Smooth muscle cell (in vitro differentiated cells): ENCODE data around the gene PLEKHA3. TPM values are rescaled to one million over a fixed set of nuclear protein-coding genes. Genes with fewer than 3 reads are reported as not detected.

Experiments used
- DNase-seq: peaks from one replicate; lab custom pipeline; 2025; ENCODE audit not compliant: unreplicated experiment; lab: John Stamatoyannopoulos, UW
- H2AFZ ChIP-seq: fragments of 200-600 bp; sonication (generic); 2 replicates; pipeline ENCODE4 v1.6.0; 2016; ENCODE audit warnings: antibody characterized with exemption, low read depth, mild to moderate bottlenecking
- H3F3A ChIP-seq: fragments of 200-600 bp; sonication (generic); 2 replicates; pipeline ENCODE4 v1.6.0; 2017; ENCODE audit warnings: antibody characterized with exemption, low read depth
- H3K27ac ChIP-seq: fragments of 200-600 bp; sonication (generic); 2 replicates; pipeline ENCODE4 v1.5.1; 2016; ENCODE audit warnings: low read depth, mild to moderate bottlenecking
- H3K27me3 ChIP-seq: fragments of 200-600 bp; sonication (generic); 2 replicates; pipeline ENCODE4 v1.6.1; 2016; ENCODE audit warnings: low read depth, mild to moderate bottlenecking
- H3K36me3 ChIP-seq: fragments of 200-600 bp; sonication (generic); 2 replicates; pipeline ENCODE4 v1.5.1; 2016; ENCODE audit warnings: low read depth
- H3K4me1 ChIP-seq: fragments of 200-600 bp; sonication (generic); 2 replicates; pipeline ENCODE4 v1.5.1; 2016; ENCODE audit warnings: low read depth
- H3K4me2 ChIP-seq: fragments of 200-600 bp; sonication (generic); 2 replicates; pipeline ENCODE4 v1.6.0; 2016; ENCODE audit warnings: mild to moderate bottlenecking
- H3K4me3 ChIP-seq: fragments of 200-600 bp; sonication (generic); 2 replicates; pipeline ENCODE4 v1.5.1; 2016; ENCODE audit warnings: mild to moderate bottlenecking
- H3K79me2 ChIP-seq: fragments of 200-600 bp; sonication (generic); 2 replicates; pipeline ENCODE4 v1.6.0; 2016; ENCODE audit warnings: low read depth, mild to moderate bottlenecking
- H3K9ac ChIP-seq: fragments of 200-600 bp; sonication (generic); 2 replicates; pipeline ENCODE4 v1.6.0; 2016; ENCODE audit warnings: low read depth
- H3K9me3 ChIP-seq: fragments of 200-600 bp; sonication (generic); replicated peaks from 2 replicates; pipeline ENCODE4 v1.5.1; 2016; ENCODE audit warnings: low read depth
- H4K20me1 ChIP-seq: fragments of 200-600 bp; sonication (generic); 2 replicates; pipeline ENCODE4 v1.6.0; 2016; ENCODE audit warnings: low read depth
- WGBS: methylation state at CpG from one replicate; pipeline ENCODE4 v1.1.7; 2016; ENCODE audit warnings: low lambda C conversion rate; 5-methylcytosine and 5-hydroxymethylcytosine counted together
- polyA plus RNA-seq: library from polyadenylated mRNA; unstranded; fragments of >200 nt; fragmentation: Nextera tagmentation; extraction: Ambion mirVana; gene quantifications from 2 replicates; pipeline ENCODE4 v1.2.1, GENCODE V29; 2016
- total RNA-seq: library from RNA; depleted of rRNA; stranded (reverse); fragments of >200 nt; gene quantifications from 2 replicates; pipeline ENCODE4 v1.2.3, GENCODE V29; 2014
- TF ChIP-seq, protein P1 (sequence below): fragments of 200-600 bp; sonication (generic); IDR thresholded peaks from 2 replicates; pipeline ENCODE4 v1.5.1; 2017; ENCODE audit warnings: borderline replicate concordance, mild to moderate bottlenecking, antibody characterized with exemption; ENCODE audit not compliant: insufficient read depth, poor library complexity, severe bottlenecking

The PLEKHA3 gene
- total and polyA plus RNA-seq, 2 experiments from 2014 or later, result 9.9 to 37.9 TPM

DNA sequence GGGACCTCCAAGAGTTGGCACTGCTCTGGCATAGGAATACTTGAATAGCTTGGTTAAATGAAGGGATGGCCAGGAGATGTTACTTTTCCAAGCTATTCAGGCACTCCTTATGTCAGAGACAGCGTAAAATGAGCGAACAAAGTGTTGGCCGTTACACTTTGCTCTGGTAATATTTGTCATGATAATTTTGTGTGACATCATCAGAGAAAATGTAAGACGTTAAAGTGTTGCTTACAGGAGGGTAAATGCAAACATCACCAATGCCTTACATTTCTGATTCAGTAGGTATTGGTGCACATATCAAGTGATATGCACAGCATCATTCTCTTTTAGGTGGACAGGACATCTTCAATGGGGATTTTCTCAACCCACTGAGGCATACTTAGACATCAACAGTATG is 46.0 kb downstream of the PLEKHA3 start:
- no peak for DNase-seq
- H4K20me1 ChIP-seq, result peaks cover 29% of the 10 kb centered on the region
- WGBS, result 95% methylated on average over 4 of the region's 4 CpGs
- H3K4me2 ChIP-seq, result no peak overlapping the region
- no peak overlapping the region for H3K9ac ChIP-seq
- no peaks in the 10 kb centered on the region for H3K36me3 ChIP-seq
- no peak overlapping the region for H3K4me3 ChIP-seq
- TF ChIP-seq, protein P1, sequence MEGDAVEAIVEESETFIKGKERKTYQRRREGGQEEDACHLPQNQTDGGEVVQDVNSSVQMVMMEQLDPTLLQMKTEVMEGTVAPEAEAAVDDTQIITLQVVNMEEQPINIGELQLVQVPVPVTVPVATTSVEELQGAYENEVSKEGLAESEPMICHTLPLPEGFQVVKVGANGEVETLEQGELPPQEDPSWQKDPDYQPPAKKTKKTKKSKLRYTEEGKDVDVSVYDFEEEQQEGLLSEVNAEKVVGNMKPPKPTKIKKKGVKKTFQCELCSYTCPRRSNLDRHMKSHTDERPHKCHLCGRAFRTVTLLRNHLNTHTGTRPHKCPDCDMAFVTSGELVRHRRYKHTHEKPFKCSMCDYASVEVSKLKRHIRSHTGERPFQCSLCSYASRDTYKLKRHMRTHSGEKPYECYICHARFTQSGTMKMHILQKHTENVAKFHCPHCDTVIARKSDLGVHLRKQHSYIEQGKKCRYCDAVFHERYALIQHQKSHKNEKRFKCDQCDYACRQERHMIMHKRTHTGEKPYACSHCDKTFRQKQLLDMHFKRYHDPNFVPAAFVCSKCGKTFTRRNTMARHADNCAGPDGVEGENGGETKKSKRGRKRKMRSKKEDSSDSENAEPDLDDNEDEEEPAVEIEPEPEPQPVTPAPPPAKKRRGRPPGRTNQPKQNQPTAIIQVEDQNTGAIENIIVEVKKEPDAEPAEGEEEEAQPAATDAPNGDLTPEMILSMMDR, result no peak
- no peak overlapping the region for H3K27ac ChIP-seq
- H3K9me3 ChIP-seq, result no peaks in the 10 kb centered on the region
- no peaks in the 10 kb centered on the region for H3K27me3 ChIP-seq
- peaks cover 73% of the 10 kb centered on the region for H3K79me2 ChIP-seq
- H3F3A ChIP-seq, result peaks cover 1% of the 10 kb centered on the region
- H3K4me1 ChIP-seq, result peaks cover 5% of the 10 kb centered on the region
- H2AFZ ChIP-seq, result no peak overlapping the region

DNA sequence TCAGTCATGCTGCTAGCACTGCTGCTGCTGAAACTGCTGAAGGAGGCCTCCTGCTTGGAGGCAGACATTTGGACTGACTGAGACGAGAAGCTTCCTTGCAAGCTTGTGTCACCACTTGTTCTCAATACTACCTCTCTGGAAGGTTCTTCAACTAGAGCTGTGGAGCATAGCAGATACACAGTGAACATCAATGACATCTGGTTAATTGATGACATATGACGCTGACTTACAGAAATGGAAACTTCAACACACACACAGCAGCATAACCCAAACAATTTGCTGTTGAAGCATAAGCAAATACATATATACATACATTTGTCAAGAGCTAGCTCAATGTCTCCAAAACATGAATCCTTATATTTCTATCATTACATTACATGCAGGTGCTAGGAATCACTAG is 47.3 kb downstream of the PLEKHA3 start:
- no peak overlapping the region for H3K4me3 ChIP-seq
- no peak overlapping the region for H3K27ac ChIP-seq
- no peak for DNase-seq
- no peaks in the 10 kb centered on the region for H3K27me3 ChIP-seq
- no peaks in the 10 kb centered on the region for H3F3A ChIP-seq
- no peaks in the 10 kb centered on the region for H3K9me3 ChIP-seq
- H3K36me3 ChIP-seq, result no peaks in the 10 kb centered on the region
- peaks cover 5% of the 10 kb centered on the region for H3K4me1 ChIP-seq
- H3K9ac ChIP-seq, result no peak overlapping the region
- no peak overlapping the region for H3K4me2 ChIP-seq
- H2AFZ ChIP-seq, result no peak overlapping the region
- H3K79me2 ChIP-seq, result peaks cover 85% of the 10 kb centered on the region
- 91% methylated on average over 2 of the region's 2 CpGs for WGBS
- TF ChIP-seq, protein P1, result no peak
- peaks cover 29% of the 10 kb centered on the region for H4K20me1 ChIP-seq

DNA sequence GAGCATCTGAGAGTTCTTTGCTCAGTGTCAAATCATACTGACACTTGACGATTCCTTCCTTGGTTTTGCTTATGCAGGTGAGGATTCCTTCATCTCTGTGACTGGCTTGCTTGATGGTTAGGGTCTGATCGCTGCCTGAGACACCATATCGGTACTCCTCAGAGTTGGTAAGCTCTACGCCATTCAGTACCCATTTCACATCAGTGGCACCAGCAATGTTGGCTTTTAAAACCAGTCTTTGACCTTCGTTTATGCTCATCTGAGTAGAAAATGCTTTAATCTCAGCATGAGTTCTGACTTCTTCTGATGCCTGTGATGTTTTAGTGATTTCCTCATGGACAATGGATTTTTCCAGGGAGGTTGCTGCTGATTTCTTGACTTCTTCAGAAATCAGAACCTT is 48.4 kb downstream of the PLEKHA3 start:
- Histone ChIP-seq H3K36me3 (no peaks in the 10 kb centered on the region), H2AFZ (no peak overlapping the region), H4K20me1 (peaks cover 29% of the 10 kb centered on the region), H3K4me1 (peaks cover 5% of the 10 kb centered on the region), H3K9ac (no peak overlapping the region), H3K4me2 (no peak overlapping the region), H3K4me3 (no peak overlapping the region), H3K79me2 (peaks cover 83% of the 10 kb centered on the region), H3K9me3 (no peaks in the 10 kb centered on the region), H3K27me3 (no peaks in the 10 kb centered on the region), H3K27ac (no peak overlapping the region), H3F3A (no peaks in the 10 kb centered on the region)
- 94% methylated on average over 5 of the region's 5 CpGs for WGBS
- DNase-seq, result no peak
- TF ChIP-seq, protein P1, result no peak

DNA sequence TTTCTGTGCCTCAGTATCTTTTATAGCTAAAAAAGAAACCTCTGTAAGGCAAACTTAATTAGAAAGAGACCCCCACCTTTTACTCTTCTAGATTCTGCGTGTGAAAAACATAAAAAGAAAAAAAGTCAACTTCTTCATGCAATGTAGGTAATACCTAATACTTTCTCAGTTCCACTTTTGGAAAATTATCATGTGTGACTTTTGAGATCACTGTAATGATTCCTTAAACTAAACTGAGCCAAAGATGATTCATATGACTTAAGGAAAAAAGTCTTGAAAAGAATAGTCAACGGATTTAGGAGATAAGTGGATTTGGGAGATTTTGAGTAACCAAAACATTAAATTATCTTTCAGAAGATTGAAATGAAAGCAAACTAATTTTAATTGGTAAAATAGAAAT is 48.9 kb downstream of the PLEKHA3 start:
- H4K20me1 ChIP-seq, result peaks cover 29% of the 10 kb centered on the region
- no peaks in the 10 kb centered on the region for H3F3A ChIP-seq
- no peak overlapping the region for H3K4me3 ChIP-seq
- H2AFZ ChIP-seq, result no peak overlapping the region
- no peak overlapping the region for H3K27ac ChIP-seq
- no peak overlapping the region for H3K9ac ChIP-seq
- TF ChIP-seq, protein P1, result no peak
- H3K36me3 ChIP-seq, result no peaks in the 10 kb centered on the region
- no peak for DNase-seq
- H3K27me3 ChIP-seq, result no peaks in the 10 kb centered on the region
- no peaks in the 10 kb centered on the region for H3K9me3 ChIP-seq
- 69% methylated on average over 2 of the region's 2 CpGs for WGBS
- H3K4me1 ChIP-seq, result peaks cover 5% of the 10 kb centered on the region
- no peak overlapping the region for H3K4me2 ChIP-seq
- H3K79me2 ChIP-seq, result peaks cover 83% of the 10 kb centered on the region
